ENCODE measurements around the gene ENPP1.

ENPP1 gene

DNA sequence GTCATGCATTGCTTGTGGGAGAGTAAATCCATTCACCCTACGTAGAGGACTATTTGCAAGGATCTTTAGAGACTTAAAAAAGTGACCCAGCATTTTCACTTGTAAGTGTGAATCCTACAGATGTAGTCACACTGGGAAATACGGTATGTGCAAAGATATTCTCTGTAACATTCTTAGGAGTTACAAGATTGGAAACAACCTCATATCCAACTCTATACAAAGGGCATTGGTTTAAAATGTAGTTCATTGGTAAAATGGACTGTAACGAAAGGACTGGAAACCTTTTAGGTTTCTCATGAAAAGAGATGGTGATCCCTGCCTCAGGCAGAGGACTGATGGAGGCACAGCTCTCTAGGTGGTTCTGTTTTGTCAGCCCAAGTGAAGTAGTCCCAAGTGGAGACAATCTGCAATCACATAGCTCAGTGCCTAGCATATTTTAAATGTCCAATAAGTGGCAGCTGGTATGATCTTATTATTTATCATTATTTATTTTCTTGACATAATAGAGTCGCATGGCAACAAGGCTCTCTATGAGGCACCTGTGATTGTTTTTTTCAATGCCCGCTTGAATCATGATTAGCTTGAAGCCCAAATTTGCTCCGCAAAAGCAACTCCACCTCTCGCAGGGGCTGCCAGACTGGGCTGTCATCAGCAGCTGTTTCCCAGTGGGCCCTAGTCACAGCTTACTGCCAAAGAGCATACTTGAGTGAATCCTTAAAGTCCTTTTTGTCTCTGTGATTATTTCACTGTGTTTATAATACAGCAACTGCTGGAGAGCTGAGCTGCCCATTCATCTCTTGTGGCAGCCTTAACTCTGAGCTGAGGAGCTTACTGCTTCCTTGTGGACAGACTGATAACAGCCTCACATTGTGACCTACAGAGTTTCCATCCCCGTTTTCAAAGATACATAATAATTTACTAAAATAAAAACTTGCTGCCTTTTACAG lies 19.8 kb upstream of the ENPP1 start:
- DNase-seq, result no peak

DNA sequence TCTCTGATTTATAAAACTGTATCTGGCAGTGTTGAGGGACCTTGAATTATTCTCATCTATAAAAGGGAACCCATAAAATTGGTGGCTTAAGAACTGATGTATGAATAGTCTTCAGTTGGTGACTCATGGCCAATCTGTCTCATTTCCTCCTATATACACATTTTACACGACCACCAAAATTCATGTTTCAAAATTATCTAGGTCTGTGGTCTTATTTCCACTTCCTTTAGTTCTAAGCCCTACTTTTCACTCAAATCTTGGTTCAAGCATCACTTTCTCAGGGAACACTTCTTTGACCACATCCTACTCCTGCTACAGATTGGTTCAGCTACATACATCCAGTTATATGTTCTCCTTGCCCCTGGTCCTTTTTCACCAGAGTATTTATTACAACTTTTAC lies 18.6 kb upstream of the ENPP1 start:
- DNase-seq, result peak; percentile 55

- no peak for DNase-seq
These were observed 16.3 kb upstream of the ENPP1 start for GRCh38 chr6:131791476-131791875.

DNA sequence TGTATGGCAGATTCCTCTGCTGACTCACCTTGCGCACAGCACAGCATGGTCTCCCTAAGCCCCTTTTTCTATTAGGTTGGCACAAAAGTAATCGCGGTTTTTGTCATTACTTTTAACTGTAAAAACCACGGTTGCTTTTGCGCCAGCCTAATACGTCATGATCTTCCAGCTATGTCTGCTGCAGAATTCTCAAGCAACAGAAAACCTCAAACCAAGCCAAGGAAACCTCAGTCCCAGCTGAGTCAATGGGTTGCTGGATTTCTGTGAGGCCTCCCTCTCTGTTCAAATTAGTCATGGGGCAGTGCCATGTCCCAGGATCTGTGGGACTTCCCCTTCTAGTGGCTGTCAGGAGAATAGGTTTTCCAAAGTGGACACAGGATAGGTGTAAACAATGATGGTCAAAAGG lies 15.7 kb upstream of the ENPP1 start:
- DNase-seq, result peak; percentile 45

- no peak for DNase-seq
These were observed 12.5 kb upstream of the ENPP1 start for GRCh38 chr6:131795366-131795765.

DNA sequence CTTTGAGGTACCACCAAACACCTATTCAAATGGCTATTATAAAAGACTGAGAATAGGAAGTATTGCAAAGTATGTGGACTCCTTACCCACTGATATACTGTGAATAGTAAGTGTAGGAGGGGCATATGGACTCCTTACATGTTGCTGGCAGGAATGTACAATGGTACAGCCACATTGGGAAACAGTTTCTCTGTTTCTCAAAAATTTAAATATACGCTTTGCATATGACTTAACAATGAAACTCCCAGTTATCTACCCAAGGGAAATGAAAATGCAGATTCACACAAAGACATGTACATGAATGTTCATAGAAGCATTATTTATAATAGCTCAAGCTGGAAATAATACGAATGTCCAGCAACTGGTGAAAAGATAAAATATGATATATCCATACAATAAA lies 5.5 kb upstream of the ENPP1 start:
- no peak for DNase-seq

DNA sequence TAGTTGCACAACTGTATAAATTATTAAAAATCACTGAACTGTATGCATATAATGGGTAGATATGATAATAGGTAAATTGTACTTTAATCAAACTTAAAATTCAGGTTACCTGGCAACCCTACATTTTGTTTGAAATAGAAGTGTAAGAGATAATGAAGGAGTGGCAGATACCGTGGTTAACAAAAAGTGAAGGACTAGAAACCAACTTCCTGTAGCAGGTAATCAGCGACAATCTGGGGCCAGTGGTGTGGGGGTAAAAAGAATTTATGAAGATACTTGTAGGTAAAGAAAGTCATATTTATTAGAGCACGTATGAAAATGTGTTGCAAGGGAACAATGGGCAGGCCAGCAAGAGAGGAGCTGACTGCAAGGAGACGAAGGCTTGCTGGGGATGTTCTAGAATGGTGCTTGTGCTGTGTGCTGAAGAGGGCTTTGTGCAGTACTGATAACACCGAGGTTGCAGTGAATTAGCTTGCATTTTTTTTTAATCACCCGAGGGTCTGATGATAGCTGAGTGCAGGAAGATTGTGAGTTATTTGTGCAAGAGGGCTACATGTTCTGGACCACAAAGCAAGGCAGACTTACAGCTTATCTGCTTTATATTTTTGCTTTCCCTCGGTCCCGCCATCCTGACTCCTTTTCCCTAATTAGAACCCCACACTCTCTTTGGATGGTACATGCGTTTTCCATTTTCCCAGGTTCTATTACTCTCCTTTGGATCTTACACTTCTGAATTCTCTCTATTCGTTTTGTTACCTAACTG lies 4.6 kb upstream of the ENPP1 start:
- DNase-seq, result no peak

DNA sequence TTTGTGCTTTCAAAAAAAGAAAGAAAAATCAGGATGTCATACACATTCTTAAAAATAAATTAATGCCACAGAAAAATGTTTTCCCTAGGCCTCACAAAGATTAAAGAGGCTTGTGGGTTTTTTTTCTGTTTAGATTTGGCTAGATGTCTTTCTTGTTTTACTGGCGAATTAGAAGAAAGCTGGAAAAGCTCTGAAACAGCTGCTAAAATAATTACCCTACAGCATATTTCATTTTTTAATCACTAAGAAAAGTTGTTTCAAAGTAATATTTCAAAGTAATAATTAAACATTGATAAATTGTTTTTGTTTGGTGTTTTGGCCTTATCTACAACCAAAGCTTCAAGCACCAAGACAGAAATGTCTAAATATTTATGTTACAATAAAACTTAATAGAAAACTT lies 3.7 kb upstream of the ENPP1 start:
- DNase-seq, result no peak

- no peak for DNase-seq
These were observed 538 bp upstream of the ENPP1 start for GRCh38 chr6:131807321-131807643.

- no peak for DNase-seq
These were observed 845 bp downstream of the ENPP1 start for GRCh38 chr6:131808460-131809269.

DNA sequence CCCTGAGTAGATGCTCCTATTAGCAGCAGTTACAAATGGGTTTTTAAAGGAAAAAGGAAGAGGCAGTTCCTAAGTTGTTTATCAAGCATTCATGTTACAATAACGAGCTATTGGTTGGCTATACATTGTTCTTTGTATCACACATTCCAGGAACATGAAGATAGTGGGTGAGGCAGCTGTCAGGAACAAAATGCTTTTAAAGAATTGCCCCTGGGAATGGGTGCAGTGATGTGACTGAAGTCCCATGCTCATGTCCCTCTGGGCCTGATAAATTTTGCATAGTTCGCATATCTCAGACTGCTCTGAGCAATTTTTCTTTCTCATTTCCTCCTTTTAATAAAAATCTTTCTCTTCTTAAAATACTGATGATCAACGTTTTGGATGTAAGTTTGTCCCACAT lies 3.7 kb downstream of the ENPP1 start:
- no peak for DNase-seq

DNA sequence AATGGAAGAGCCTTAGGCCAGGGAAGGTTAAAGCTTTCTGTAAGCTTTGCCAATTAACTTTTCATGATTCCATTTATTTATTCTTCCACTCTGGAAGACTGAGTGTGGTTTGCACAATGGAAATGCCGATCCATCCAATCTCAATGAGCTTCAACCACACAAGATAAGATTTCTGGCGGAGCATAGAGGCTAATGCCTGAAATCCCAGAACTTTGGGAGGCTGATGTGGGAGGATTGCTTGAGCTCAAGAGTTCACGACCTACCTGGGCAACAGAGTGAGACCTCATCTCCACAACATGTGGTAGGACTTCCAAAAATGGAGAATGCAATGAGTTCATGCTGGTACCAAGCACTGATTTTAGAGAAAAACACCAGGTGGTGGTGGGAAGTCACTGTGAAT lies 6.2 kb downstream of the ENPP1 start:
- no peak for DNase-seq

GRCh38 chr6:131816869-131817268 lies 9.0 kb downstream of the ENPP1 start:
- no peak for DNase-seq

- DNase-seq, result no peak
These were observed 11.8 kb downstream of the ENPP1 start for GRCh38 chr6:131819572-131820124.

GRCh38 chr6:131821010-131821807 lies 13.4 kb downstream of the ENPP1 start:
- DNase-seq, result no peak

DNA sequence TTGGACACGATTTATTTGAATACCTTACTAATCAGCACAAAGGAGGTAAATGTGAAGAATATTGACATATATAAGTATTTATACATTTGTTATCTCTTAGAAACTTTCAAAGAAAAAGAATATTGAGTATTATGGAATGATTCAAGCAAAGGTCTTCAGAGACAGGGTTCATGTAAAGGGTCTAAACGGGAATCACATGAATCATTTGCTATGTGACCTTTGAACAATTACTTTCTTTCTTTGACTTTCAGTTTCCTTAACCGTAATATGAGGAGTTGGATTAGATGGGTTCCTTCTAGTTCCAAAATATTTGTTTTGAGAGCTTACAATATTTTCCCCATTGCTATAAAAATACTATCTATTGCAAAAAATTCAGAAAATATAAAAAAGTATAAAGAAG lies 14.3 kb downstream of the ENPP1 start:
- no peak for DNase-seq

DNA sequence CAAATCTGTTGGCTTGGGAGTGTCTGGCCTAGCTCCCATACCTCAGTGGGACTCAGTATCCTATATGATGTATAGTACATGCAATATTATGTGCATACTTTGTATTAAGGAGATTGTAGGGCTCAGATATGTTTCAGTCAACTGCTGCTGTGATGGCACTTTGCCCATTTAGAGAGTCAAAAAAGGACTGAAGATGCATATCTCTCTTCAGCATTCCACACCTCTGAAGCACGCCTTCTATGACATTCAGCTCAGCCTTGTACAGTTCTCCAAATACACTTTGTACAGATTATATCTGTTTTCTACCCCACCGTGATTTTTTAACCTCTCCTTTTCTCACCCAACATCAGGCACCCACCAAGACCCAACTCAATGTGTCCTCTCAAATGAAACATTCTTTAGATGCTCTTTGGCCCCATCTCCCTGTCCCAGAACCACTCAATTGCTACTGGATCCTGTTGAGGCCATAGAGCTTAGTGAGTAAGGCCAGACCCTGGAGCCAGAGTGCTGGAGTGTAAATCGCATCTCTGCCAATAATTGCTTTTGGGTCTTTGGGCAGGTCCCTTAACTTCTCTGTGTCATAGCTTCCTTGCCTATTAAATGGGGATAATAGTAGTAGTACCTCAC lies 15.6 kb downstream of the ENPP1 start:
- no peak for DNase-seq

DNA sequence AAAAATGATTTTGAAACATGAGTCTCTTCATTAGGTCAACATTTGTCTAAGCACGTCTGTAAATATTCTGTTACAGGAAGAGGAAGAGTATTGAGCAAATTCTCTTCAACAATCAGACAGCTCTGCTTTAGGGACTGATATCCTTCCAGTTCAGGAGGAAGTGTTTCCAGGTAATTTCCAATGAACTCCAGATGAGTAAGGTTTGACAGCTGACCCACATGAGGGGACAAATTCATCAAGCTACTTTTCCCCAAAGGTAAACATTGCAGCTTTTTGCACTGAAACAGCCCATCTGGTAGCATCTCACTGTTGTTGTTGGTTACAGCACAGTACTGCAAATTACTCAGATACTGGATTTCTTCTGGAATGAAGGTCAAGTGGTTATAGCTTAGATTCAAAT lies 18.1 kb downstream of the ENPP1 start:
- DNase-seq, result no peak

DNA sequence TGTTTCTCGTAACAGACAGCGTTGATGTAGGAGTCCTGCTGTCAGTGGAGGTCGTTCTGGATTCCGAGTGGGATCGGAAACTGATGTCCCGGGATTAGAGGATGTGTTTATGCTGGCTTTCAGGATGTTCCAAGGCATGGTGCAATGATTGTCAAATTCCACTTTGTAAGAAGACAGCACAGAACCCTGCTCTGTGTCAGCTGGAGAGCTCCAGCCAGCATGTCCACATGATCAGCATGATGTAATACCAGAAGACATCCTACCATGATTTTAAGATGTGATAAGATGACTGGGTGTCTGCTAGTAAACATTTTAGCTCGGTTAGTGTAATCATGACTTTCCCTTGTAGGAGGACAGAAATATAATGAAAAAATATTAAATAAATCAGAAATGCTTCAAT lies 20.3 kb downstream of the ENPP1 start:
- no peak for DNase-seq

- no peak for DNase-seq
These were observed 21.1 kb downstream of the ENPP1 start for GRCh38 chr6:131828951-131829350.

DNA sequence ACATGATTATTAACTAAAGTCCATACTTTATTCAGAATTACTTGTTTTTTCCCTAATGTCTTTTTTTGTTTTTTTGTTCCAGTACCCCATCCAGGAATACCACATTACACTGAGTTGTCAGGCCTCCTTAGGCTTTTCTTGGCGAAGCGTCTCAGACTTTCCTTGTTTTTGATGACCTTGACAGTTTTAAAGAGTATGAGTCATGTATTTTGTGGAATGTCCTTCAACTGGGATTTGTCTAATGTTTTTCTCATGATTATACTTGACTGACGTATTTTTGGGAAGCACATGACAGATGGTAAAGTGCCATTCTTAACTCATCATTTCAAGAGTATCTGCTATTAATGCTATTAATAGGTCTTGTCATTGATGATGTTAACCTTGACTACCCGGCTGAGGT lies 23.6 kb downstream of the ENPP1 start:
- DNase-seq, result no peak

DNA sequence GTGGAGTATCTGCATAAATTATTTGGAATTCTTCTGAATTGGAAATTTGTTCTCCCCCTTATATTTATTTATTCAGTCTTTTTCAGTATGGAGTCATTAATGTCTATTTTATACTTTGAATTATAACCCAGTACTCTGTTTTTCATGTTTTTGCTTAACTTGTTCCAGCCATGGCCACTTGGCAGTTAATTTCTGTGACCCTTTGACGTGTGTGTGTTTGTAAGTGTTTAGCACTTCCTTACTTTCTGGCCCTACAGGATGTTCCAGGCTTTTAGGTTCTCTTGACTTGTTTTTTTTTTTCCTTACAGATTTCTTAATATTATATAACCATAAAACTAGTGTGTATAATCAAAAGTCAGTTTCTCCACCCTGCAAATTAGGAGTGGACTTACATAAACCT lies 24.1 kb downstream of the ENPP1 start:
- no peak for DNase-seq
